Activated CD8-positive, alpha-beta memory T cell treated with anti-CD3 and anti-CD28 coated beads, Interleukin-2, amount 50 U/mL, for 1 hour (primary cell): ENCODE measurements around the gene TBCD.

Experiments
- DNase-seq: peaks from one replicate; pipeline ENCODE4 v3.0.0-alpha.2; 2020; ENCODE audit errors: extremely low read depth

TBCD gene

DNA sequence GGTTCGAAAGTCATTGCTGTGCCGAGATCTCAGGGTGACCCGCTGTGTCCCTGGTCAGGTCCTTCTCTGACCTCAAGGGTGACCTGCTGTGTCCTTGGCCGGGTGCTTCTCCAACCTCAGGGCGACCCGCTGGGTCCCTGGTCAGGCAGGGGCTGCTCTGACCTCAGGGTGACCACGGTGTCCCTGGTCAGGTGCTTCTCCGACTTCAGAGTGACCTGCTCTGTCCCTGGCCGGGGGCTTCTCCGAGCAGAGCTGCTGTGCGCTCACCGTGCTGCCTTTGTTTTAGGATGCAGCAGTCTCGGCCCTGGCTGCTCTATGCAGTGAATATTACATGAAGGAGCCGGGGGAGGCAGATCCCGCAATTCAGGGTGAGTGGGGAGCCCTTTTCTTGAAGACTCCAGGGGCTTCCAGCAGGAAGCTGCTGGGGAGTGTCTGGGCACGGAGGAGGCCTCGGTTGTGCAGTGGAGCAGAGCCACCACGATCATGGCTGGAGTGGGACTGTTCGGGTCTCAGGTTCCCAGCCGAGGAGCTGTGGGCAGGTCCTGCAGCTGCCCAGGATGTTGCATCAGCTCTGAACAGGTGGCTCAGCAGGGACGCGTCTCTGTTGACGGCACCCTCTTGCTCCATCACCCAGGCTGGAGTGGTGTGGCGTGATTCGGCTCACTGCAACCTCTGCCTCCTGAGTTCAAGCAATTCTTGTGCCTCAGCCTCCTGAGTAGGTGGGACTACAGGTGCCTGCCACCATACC lies 171.7 kb downstream of the TBCD start:
- no peak for DNase-seq

DNA sequence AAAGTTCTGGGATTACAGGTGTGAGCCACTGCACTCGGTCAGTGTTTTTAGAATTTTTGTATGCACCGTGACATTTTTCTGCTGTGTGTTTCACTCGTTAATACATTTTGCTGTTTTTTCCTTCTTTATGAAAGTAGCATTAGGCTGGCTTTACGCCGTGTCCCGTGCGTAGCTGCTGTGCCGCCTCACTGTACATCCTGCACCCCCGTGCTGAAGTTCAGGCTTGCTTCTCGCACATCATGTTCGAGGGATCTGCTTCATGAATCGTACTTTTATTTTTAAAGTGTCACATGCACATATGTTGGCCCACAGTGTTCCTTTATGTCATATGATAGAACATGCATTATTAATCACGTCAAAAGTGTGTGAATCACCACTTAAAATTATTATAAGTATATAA lies 172.3 kb downstream of the TBCD start:
- no peak for DNase-seq

GRCh38 chr17:82924812-82925211 lies 172.9 kb downstream of the TBCD start:
- DNase-seq = no peak

DNA sequence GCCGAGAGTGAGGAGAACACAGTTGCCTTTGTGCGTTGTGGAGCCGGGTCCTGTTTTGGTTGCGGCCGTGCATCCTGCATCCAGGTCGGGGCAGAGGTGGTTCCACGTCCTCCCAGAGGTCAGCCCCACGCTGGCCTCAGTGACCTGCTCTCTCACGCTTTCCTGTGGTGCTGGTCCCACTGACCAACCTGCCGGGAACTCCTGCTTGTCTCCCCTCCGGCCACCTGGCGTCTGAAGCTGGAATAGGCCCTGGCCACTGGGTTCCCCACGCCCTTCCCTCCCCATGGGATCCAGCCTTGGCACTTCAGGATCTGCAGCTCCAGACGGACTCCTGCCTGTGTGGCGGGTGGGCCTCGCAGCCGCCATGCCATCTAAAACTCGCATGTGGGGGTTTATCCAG lies 173.5 kb downstream of the TBCD start:
- DNase-seq = no peak

- DNase-seq = no peak
These were observed 174.2 kb downstream of the TBCD start for GRCh38 chr17:82926081-82926480.

- no peak for DNase-seq
These were observed 174.9 kb downstream of the TBCD start for GRCh38 chr17:82926716-82927115.

DNA sequence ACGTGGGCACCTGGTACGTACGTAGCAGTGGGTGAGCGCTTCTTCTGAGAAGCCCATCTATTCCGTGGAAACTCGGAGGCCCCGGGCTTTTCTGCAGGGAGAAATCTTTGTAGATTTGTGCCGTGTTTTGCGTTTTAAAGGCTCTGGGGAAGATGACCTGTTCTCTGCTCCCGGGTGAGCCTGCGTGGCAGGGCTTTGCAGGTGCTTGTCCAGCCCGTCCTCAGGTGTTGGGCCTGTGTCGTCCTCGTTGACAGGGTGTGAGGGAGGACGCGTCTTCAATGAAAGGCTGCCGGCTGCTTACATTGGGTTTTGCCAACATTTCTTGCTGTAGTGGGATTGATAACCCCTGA lies 175.4 kb downstream of the TBCD start:
- DNase-seq = no peak

- no peak for DNase-seq
These were observed 176.1 kb downstream of the TBCD start for GRCh38 chr17:82927661-82928601.

GRCh38 chr17:82929011-82929622 lies 177.3 kb downstream of the TBCD start:
- DNase-seq = no peak

- no peak for DNase-seq
These were observed 177.8 kb downstream of the TBCD start for GRCh38 chr17:82929676-82930042.

- DNase-seq = no peak
These were observed 178.4 kb downstream of the TBCD start for GRCh38 chr17:82930043-82930923.

DNA sequence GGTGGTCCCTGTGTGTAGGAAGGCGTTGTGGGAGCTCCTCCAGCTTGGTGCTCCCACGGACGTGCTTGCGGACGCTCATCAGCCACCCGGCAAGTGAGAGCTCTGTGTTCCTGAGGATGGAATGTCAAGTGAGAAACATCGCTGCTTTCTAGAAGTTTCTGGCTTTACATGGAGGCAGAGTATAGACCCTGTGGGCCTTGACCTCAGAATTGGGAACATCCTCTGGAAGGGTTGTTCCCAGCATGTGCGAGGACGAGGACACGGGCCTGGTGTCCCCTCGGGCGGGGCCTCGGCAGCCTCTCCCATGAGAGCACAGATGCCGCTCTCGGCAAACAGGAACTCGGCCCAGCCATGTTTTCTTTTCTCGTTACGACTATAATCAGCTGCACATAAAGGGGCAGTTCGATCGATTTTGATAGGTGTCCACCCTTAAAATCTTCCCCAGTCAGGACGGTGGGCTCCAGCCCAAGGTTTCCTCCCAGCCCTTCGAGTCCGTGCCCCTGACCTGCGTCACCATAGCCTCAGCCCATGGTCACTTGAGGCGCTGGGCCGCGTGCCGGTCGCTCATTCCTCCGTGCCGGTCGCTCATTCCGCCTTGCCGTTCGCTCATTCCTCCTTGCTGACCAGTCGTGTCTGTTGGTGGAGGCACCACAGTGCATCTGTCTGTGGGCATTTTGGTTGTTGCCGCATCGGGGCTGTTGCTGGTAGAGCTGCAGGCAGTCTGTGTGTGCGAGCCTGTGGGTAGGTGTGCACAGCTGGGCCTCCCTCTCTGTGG lies 179.2 kb downstream of the TBCD start:
- no peak for DNase-seq

GRCh38 chr17:82931699-82932517 lies 180.0 kb downstream of the TBCD start:
- DNase-seq = no peak

GRCh38 chr17:82932518-82933310 lies 180.8 kb downstream of the TBCD start:
- DNase-seq = no peak

DNA sequence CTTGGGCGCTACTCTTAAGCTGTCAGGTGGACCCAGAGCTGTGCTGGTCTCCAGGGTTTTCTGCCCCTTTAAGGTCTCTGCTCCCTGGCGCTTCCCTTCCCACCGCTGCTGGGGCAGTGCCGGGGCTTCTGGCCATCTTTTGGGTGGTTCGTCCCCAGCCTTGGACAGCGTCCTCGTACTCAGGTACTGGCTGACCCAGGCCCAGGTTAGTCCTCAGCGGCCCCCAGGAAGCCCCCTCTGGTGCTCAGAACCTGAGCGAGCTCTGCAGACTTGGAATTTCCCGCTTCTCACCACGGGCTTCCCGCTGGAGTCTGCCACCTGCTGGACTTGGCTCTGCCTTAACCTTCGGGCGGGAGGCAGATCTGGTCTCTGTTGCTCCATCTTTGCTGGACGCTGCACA lies 182.0 kb downstream of the TBCD start:
- no peak for DNase-seq

DNA sequence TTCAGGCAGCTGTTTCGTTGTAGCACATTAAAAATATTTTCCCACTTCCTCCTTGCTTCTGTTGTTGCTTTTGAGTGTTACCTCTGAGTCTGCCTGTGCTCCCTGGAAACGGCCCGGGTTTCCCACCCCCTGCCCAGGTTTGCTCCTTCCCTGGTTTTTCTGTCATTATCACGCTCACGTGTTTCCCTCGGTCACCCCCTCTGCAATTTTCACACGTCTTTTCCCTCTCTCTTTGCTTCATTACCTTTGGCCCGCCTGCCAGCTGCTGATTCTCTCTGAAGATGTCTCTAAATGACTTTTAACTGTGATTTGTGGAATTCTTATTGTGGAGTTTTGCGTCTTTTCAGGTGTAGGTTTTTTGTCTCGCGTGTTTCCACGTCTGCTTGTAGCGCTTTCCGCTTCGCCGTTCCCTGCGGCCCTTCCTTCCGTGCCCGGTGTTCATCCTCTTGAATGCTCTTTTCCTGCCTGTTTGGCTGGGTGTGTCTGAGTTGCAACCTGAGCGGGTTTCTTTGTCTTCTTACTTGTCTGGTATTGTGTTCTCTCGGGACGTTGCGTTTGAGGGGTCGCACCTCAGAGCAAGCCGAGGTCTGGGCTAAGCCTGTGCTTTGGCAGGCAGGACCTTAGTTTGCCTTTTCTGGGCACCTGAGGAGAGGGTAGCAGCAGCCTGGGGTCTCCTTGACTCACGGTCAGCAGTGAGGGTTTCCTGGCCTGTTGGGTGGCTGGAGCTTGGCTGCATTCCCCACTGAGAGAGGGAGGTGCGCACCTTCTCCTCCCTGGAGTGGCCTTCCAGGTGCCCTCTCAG lies 184.3 kb downstream of the TBCD start:
- no peak for DNase-seq

- DNase-seq = no peak
These were observed 184.9 kb downstream of the TBCD start for GRCh38 chr17:82936768-82937171.
